Transverse colon (tissue), 4 donors: ENCODE measurements around the gene TOMM6.

Experiments used
- CTCF ChIP-seq, 5 experiments: fragments of 200-600 bp in 3 of 5; fragments of 450-650 bp in 2 of 5; sonication (generic) in 3 of 5; IDR thresholded peaks; 1 replicate in 2 of 5; 2 replicates in 3 of 5; pipeline ENCODE4 v1.5.1; 2016 to 2017; ENCODE audit warnings: antibody characterized with exemption in 5 of 5, inconsistent platforms in 3 of 5, mild to moderate bottlenecking in 2 of 5, moderate library complexity in 1 of 5
- POLR2A ChIP-seq: fragments of 450-650 bp; IDR thresholded peaks from one replicate; pipeline ENCODE4 v1.6.1; 2016; ENCODE audit warnings: antibody characterized with exemption, mild to moderate bottlenecking, moderate library complexity
- POLR2AphosphoS5 ChIP-seq, 3 donors: sonication (generic); formaldehyde crosslinking; IDR thresholded peaks; one replicate each; pipeline ENCODE4 v1.6.1; 2016; ENCODE audit warnings: antibody characterized with exemption in 3 of 3

GRCh38 chr6:41757271-41757670 lies 30.2 kb upstream of the TOMM6 start:
- TF ChIP-seq CTCF (IDR thresholded peaks at IDR 0.05) (no peak), POLR2A (no peak), POLR2AphosphoS5 (IDR thresholded peaks at IDR 0.05) (no peak)
